HEK293 (cell line): ENCODE results near the gene SHROOM1.

Experiments
- CTCF ChIA-PET: fragments of 350-600 bp; formaldehyde crosslinking; extraction: SDS; loops from one replicate; lab custom pipeline; 2021; ENCODE audit warnings: antibody characterized with exemption; lab: Yijun Ruan, JAX
- POLR2A ChIA-PET: fragments of 300-600 bp; formaldehyde crosslinking; extraction: SDS; loops from one replicate; lab custom pipeline; 2020; ENCODE audit warnings: antibody characterized with exemption, inconsistent platforms; lab: Yijun Ruan, JAX
- H3K27ac ChIP-seq: fragments of 200-500 bp; sonication (Bioruptor generic); 2 replicates; pipeline ENCODE4 v1.5.1; 2014; ENCODE audit warnings: low read depth, low read length, control low read depth, inconsistent platforms; ENCODE audit errors: extremely low read depth
- H3K36me3 ChIP-seq, 2 experiments: fragments of 200-500 bp in 1 of 2; sonication (Bioruptor generic) in 1 of 2; 1 replicate in 1 of 2; 2 replicates in 1 of 2; pipeline ENCODE4 v1.5.1; 2014 to 2017; ENCODE audit warnings: inconsistent platforms in 2 of 2, low read length in 2 of 2; ENCODE audit not compliant: control insufficient read depth in 2 of 2, insufficient read depth in 1 of 2
- H3K4me1 ChIP-seq: fragments of 200-500 bp; sonication (Bioruptor generic); 2 replicates; pipeline ENCODE4 v1.5.1; 2014; ENCODE audit warnings: mild to moderate bottlenecking, low read length, inconsistent platforms; ENCODE audit not compliant: control insufficient read depth, insufficient read depth
- H3K4me3 ChIP-seq: 2 replicates; pipeline ENCODE4 v1.5.1; 2011; ENCODE audit warnings: low read depth, mild to moderate bottlenecking, control low read depth, low read length, moderate library complexity
- H3K9me3 ChIP-seq: fragments of 200-500 bp; sonication (Bioruptor generic); 2 replicates; pipeline ENCODE4 v1.5.1; 2014; ENCODE audit warnings: low read depth, low read length, inconsistent platforms; ENCODE audit not compliant: control insufficient read depth, insufficient read depth
- MYNN ChIP-seq: fragments of 450-650 bp; formaldehyde crosslinking; IDR thresholded peaks from 2 replicates; pipeline ENCODE4 v1.5.1; 2016; ENCODE audit warnings: missing biosample characterization, missing genetic modification characterization, borderline replicate concordance
- OSR2 ChIP-seq: fragments of 450-650 bp; formaldehyde crosslinking; IDR thresholded peaks from 2 replicates; pipeline ENCODE4 v1.5.1; 2016; ENCODE audit warnings: missing biosample characterization, missing genetic modification characterization
- SP3 ChIP-seq: fragments of 450-650 bp; formaldehyde crosslinking; IDR thresholded peaks from 2 replicates; pipeline ENCODE4 v1.5.1; 2016; ENCODE audit warnings: missing biosample characterization, missing genetic modification characterization
- YY2 ChIP-seq: fragments of 450-650 bp; formaldehyde crosslinking; IDR thresholded peaks from 2 replicates; pipeline ENCODE4 v1.5.1; 2016; ENCODE audit warnings: missing biosample characterization, missing genetic modification characterization
- ZBTB17 ChIP-seq: fragments of 450-650 bp; formaldehyde crosslinking; IDR thresholded peaks from 2 replicates; pipeline ENCODE4 v1.5.1; 2016; ENCODE audit warnings: missing biosample characterization, missing genetic modification characterization
- ZBTB21 ChIP-seq: fragments of 450-650 bp; formaldehyde crosslinking; IDR thresholded peaks from 2 replicates; pipeline ENCODE4 v1.5.1; 2017; ENCODE audit warnings: missing biosample characterization, missing genetic modification characterization
- ZEB2 ChIP-seq: fragments of 450-650 bp; formaldehyde crosslinking; IDR thresholded peaks from 2 replicates; pipeline ENCODE4 v1.5.1; 2016; ENCODE audit warnings: missing biosample characterization, missing genetic modification characterization
- ZFHX2 ChIP-seq: fragments of 450-650 bp; formaldehyde crosslinking; conservative IDR thresholded peaks from 2 replicates; pipeline ENCODE4 v1.5.1; 2016; ENCODE audit warnings: missing biosample characterization, missing genetic modification characterization
- ZFP37 ChIP-seq: fragments of 450-650 bp; formaldehyde crosslinking; IDR thresholded peaks from 2 replicates; pipeline ENCODE4 v1.5.1; 2016; ENCODE audit warnings: missing biosample characterization, missing genetic modification characterization
- ZNF19 ChIP-seq: fragments of 450-650 bp; formaldehyde crosslinking; IDR thresholded peaks from 2 replicates; pipeline ENCODE4; 2016; ENCODE audit warnings: missing biosample characterization, missing genetic modification characterization, low read depth
- ZNF335 ChIP-seq: fragments of 450-650 bp; formaldehyde crosslinking; conservative IDR thresholded peaks from 2 replicates; pipeline ENCODE4 v1.5.1; 2016; ENCODE audit warnings: missing biosample characterization, missing genetic modification characterization
- ZNF558 ChIP-seq: fragments of 450-650 bp; formaldehyde crosslinking; IDR thresholded peaks from 2 replicates; pipeline ENCODE4 v1.5.1; 2016; ENCODE audit warnings: missing biosample characterization, missing genetic modification characterization
- ZNF658 ChIP-seq: fragments of 450-650 bp; formaldehyde crosslinking; IDR thresholded peaks from 2 replicates; pipeline ENCODE4; 2016; ENCODE audit warnings: missing biosample characterization, missing genetic modification characterization
- ZNF776 ChIP-seq: fragments of 450-650 bp; formaldehyde crosslinking; IDR thresholded peaks from 2 replicates; pipeline ENCODE4 v1.5.0; 2017; ENCODE audit warnings: missing biosample characterization, missing genetic modification characterization, borderline replicate concordance
- TF ChIP-seq, protein P1 (sequence below): fragments of 450-650 bp; formaldehyde crosslinking; IDR thresholded peaks from 2 replicates; pipeline ENCODE4 v1.5.1; 2017; ENCODE audit warnings: missing biosample characterization, missing genetic modification characterization
- TF ChIP-seq, protein P2 (sequence below): fragments of 450-650 bp; IDR thresholded peaks from 2 replicates; pipeline ENCODE4 v1.5.1; 2018; ENCODE audit warnings: missing biosample characterization, missing genetic modification characterization
- TF ChIP-seq, protein P3 (sequence below): fragments of 450-650 bp; formaldehyde crosslinking; IDR thresholded peaks from 2 replicates; pipeline ENCODE4 v1.5.1; 2016; ENCODE audit warnings: missing biosample characterization, missing genetic modification characterization
- TF ChIP-seq, protein P4 (sequence below): fragments of 450-650 bp; formaldehyde crosslinking; IDR thresholded peaks from 2 replicates; pipeline ENCODE4 v1.5.1; 2016; ENCODE audit warnings: missing biosample characterization, missing genetic modification characterization, low read depth

SHROOM1 gene

DNA sequence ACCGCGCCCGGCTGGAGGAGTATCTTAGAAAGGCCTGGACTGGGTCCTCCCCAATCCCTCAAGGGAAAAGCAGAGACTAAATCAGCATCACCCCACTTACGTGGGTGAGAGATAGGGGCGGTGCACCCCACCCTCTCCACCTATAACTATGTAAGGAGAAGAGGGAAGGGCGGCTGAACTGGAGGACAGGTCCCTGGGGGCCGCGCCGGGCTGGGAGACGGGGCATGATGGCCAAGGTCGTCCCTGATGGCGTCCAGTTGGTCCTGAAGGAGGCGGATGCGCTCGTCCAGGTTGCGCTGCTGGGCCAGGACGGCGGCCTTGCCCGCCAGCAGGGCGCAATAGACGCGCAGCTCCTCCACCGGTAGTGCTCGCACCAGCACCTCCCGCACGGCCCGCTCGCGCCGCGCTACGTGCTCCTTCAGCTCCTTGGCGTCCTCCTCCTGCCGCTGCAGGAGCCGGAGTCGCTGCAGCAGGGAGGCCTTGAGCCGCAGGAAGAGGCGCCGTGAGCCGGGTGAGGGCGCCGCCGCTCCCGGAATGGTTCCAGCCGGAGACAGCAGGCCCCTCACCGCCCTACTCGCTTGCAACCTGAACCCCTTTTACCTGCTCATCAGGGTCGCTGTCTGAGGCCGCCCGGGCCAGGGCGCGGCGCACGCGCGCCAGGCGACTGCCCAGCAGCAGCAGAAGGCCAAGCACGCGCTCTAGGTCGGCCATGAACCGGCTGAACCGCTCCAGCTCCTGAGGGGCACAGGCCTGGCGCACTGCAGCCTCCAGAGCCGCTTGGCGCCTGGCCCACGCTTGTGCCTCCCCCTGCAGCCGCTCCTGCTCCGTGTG lies 7.6 kb downstream of the SHROOM1 start:
- ChIA-PET POLR2A (interaction anchor here (1.4 kb wide), 1 partner anchor 16 kb away, joined by 5 read pairs; no protein-coding TSS in a partner anchor), CTCF (no interaction called here)
- 0 out of 2 replicates have a peak, but pooled peaks have one; percentile 12 for TF ChIP-seq ZFHX2 (tag by site-specific recombination)
- no peak for TF ChIP-seq ZNF558 (tag by site-specific recombination)
- no peak for TF ChIP-seq YY2 (tag by site-specific recombination)
- TF ChIP-seq, protein P1, sequence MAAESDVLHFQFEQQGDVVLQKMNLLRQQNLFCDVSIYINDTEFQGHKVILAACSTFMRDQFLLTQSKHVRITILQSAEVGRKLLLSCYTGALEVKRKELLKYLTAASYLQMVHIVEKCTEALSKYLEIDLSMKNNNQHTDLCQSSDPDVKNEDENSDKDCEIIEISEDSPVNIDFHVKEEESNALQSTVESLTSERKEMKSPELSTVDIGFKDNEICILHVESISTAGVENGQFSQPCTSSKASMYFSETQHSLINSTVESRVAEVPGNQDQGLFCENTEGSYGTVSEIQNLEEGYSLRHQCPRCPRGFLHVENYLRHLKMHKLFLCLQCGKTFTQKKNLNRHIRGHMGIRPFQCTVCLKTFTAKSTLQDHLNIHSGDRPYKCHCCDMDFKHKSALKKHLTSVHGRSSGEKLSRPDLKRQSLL (tag by site-specific recombination), result 0 out of 2 replicates have a peak, but pooled peaks have one; percentile 18
- Histone ChIP-seq H3K27ac (no peak overlapping the region), H3K4me3 (no peak overlapping the region), H3K9me3 (no peaks in the 10 kb centered on the region), H3K4me1 (no peaks in the 10 kb centered on the region), H3K36me3 (peaks cover 0 to 29% of the 10 kb centered on the region in 2 experiments; a peak in 1 of 3 replicates)

DNA sequence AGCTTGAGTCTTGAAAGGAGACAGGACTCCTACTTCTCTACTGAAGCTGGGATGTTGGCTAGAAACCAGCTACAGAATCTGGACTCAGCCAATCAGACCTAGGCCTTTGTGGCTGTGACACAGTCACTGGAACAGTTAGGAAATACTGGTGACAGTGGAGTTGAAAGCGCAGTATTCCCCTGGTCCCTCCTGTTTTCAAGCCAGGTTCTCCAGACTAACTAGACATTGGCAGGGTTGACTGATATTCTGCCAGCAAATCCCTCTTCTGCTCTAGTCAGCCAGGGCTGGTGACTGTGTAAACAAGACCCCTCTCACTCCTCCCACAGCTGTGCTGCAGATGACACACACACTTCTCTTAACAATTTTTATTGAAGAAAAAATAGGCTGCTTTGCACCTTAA lies 8.7 kb downstream of the SHROOM1 start:
- POLR2A ChIA-PET, result no interaction called here
- CTCF ChIA-PET, result interaction anchor here (0.7 to 6.7 kb wide), 6 partner anchors 7 to 434 kb away, joined by 3 to 58 read pairs (median 12); partner anchors contain the start of genes CCNI2 and SHROOM1

DNA sequence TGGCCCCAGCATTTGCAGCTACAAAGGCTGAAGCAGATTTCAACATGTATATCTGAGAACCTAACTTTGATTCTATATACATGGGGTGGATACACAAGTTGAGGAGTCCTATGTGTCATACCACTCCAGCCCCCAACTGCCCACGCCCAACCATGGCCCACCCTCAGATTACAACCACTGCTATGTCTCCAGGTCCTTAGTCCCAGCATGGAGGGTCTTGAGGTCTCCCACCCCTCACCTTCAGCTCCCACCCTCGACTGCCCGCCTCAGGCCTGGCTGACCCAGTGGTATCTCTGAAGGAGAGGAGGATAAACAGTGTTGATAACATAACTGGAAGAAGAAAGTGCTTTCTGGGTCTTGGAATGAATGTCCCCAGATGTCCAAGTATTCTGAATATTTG lies 9.1 kb downstream of the SHROOM1 start:
- CTCF ChIA-PET, result interaction anchor here (0.6 to 6.7 kb wide), 14 partner anchors 7 to 433 kb away, joined by 3 to 58 read pairs (median 10); partner anchors contain the start of genes CCNI2 and SHROOM1
- H3K4me1 ChIP-seq, result peaks cover 4% of the 10 kb centered on the region
- POLR2A ChIA-PET, result no interaction called here
- peaks cover 0 to 24% of the 10 kb centered on the region in 2 experiments; a peak in 1 of 3 replicates for H3K36me3 ChIP-seq
- H3K9me3 ChIP-seq, result no peaks in the 10 kb centered on the region
- TF ChIP-seq MYNN (tag by site-specific recombination), result no peak
- no peak for TF ChIP-seq ZEB2 (tag by site-specific recombination)
- TF ChIP-seq, protein P2, sequence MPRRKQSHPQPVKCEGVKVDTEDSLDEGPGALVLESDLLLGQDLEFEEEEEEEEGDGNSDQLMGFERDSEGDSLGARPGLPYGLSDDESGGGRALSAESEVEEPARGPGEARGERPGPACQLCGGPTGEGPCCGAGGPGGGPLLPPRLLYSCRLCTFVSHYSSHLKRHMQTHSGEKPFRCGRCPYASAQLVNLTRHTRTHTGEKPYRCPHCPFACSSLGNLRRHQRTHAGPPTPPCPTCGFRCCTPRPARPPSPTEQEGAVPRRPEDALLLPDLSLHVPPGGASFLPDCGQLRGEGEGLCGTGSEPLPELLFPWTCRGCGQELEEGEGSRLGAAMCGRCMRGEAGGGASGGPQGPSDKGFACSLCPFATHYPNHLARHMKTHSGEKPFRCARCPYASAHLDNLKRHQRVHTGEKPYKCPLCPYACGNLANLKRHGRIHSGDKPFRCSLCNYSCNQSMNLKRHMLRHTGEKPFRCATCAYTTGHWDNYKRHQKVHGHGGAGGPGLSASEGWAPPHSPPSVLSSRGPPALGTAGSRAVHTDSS (tag by site-specific recombination), result no peak
- no peak for TF ChIP-seq ZNF776
- TF ChIP-seq YY2 (tag by site-specific recombination), result no peak
- no peak for TF ChIP-seq ZBTB21 (tag by site-specific recombination)
- no peak for TF ChIP-seq ZNF658 (tag by site-specific recombination)
- no peak for TF ChIP-seq ZNF19 (tag by site-specific recombination)
- no peak for TF ChIP-seq ZFP37
- TF ChIP-seq SP3 (tag by site-specific recombination), result no peak
- no peak for TF ChIP-seq OSR2 (tag by site-specific recombination)
- no peak overlapping the region for H3K4me3 ChIP-seq
- no peak overlapping the region for H3K27ac ChIP-seq

More for the DNA sequence above, 8.7 kb downstream of the SHROOM1 start:
- Histone ChIP-seq H3K9me3 (no peaks in the 10 kb centered on the region), H3K4me3 (no peak overlapping the region), H3K36me3 (peaks cover 0 to 26% of the 10 kb centered on the region in 2 experiments; a peak in 1 of 3 replicates), H3K27ac (no peak overlapping the region), H3K4me1 (no peaks in the 10 kb centered on the region)
- TF ChIP-seq, protein P3, sequence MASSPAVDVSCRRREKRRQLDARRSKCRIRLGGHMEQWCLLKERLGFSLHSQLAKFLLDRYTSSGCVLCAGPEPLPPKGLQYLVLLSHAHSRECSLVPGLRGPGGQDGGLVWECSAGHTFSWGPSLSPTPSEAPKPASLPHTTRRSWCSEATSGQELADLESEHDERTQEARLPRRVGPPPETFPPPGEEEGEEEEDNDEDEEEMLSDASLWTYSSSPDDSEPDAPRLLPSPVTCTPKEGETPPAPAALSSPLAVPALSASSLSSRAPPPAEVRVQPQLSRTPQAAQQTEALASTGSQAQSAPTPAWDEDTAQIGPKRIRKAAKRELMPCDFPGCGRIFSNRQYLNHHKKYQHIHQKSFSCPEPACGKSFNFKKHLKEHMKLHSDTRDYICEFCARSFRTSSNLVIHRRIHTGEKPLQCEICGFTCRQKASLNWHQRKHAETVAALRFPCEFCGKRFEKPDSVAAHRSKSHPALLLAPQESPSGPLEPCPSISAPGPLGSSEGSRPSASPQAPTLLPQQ (tag by site-specific recombination), result no peak
- TF ChIP-seq ZBTB17 (tag by site-specific recombination), result 0 out of 2 replicates have a peak, but pooled peaks have one; percentile 12
- peak; percentile 31 for TF ChIP-seq ZNF335 (tag by site-specific recombination)
- TF ChIP-seq, protein P4, sequence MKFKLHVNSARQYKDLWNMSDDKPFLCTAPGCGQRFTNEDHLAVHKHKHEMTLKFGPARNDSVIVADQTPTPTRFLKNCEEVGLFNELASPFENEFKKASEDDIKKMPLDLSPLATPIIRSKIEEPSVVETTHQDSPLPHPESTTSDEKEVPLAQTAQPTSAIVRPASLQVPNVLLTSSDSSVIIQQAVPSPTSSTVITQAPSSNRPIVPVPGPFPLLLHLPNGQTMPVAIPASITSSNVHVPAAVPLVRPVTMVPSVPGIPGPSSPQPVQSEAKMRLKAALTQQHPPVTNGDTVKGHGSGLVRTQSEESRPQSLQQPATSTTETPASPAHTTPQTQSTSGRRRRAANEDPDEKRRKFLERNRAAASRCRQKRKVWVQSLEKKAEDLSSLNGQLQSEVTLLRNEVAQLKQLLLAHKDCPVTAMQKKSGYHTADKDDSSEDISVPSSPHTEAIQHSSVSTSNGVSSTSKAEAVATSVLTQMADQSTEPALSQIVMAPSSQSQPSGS (tag by site-specific recombination), result no peak
